GM12878 (cell line): ENCODE measurements around the gene DLD.

Source experiments
- GATAD2B ChIP-seq: fragments of 450-650 bp; conservative IDR thresholded peaks from 2 replicates; pipeline ENCODE4 v1.6.1; 2017; ENCODE audit warnings: low read depth, mild to moderate bottlenecking, moderate library complexity
- KLF5 ChIP-seq: fragments of 450-650 bp; IDR thresholded peaks from 2 replicates; pipeline ENCODE4 v1.6.1; 2014; ENCODE audit warnings: mild to moderate bottlenecking; ENCODE audit not compliant: partially characterized antibody
- SREBF1 ChIP-seq: IDR thresholded peaks from 2 replicates; pipeline ENCODE4 v1.6.1; 2012; ENCODE audit warnings: mild to moderate bottlenecking, low read length
- SUZ12 ChIP-seq: fragments of 200-600 bp; sonication (generic); IDR thresholded peaks from one replicate; pipeline ENCODE4 v1.6.1; 2018; ENCODE audit warnings: antibody characterized with exemption, mild to moderate bottlenecking; ENCODE audit not compliant: unreplicated experiment
- TF ChIP-seq, protein P1 (sequence below): IDR thresholded peaks from 2 replicates; pipeline ENCODE4 v1.6.1; 2011; ENCODE audit warnings: low read depth, mild to moderate bottlenecking, low read length, moderate library complexity, borderline replicate concordance; ENCODE audit errors: extremely low read depth
- TF ChIP-seq, protein P2 (sequence below), 3 experiments: IDR thresholded peaks in 2 of 3; conservative IDR thresholded peaks in 1 of 3; 2 replicates each; pipeline ENCODE4 v1.5.1; 2011; ENCODE audit warnings: low read depth in 3 of 3, low read length in 3 of 3, mild to moderate bottlenecking in 3 of 3, control low read depth in 2 of 3, moderate library complexity in 2 of 3, inconsistent platforms in 1 of 3, mixed read lengths in 1 of 3; ENCODE audit not compliant: control insufficient read depth in 2 of 3, insufficient read depth in 1 of 3; ENCODE audit errors: extremely low read depth in 1 of 3
- TF ChIP-seq, protein P3 (sequence below): IDR thresholded peaks from 2 replicates; pipeline ENCODE4 v1.6.1; 2012; ENCODE audit warnings: low read depth, low read length, improper control_type of control experiment
- TF ChIP-seq, protein P4 (sequence below): IDR thresholded peaks from 2 replicates; pipeline ENCODE4 v1.6.1; 2011; ENCODE audit warnings: low read depth, low read length, improper control_type of control experiment, borderline replicate concordance

DNA sequence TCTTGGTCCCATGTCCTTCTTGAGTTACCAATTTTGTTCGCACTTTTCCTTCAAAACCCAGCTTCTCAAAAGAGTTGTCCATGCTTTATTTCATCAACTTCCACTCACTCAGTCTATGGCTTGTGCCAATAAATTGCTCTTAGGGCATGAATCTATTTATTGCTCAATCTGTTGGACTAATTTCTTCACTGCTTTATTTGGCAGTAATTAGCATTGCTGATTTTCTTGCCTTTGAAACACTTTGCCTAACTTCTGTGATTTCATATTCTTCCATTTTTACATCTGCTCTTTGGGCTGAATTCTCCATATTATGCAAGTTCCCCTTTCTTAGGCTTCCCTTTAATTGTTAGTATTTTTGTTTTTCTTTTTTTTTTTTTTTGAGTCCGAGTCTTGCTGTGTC lies 16.8 kb downstream of the DLD start:
- TF ChIP-seq SUZ12 (no peak), KLF5 (no peak), GATAD2B (no peak), SREBF1 (no peak)
- TF ChIP-seq, protein P1, sequence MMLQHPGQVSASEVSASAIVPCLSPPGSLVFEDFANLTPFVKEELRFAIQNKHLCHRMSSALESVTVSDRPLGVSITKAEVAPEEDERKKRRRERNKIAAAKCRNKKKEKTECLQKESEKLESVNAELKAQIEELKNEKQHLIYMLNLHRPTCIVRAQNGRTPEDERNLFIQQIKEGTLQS: no peak
- TF ChIP-seq, protein P2, sequence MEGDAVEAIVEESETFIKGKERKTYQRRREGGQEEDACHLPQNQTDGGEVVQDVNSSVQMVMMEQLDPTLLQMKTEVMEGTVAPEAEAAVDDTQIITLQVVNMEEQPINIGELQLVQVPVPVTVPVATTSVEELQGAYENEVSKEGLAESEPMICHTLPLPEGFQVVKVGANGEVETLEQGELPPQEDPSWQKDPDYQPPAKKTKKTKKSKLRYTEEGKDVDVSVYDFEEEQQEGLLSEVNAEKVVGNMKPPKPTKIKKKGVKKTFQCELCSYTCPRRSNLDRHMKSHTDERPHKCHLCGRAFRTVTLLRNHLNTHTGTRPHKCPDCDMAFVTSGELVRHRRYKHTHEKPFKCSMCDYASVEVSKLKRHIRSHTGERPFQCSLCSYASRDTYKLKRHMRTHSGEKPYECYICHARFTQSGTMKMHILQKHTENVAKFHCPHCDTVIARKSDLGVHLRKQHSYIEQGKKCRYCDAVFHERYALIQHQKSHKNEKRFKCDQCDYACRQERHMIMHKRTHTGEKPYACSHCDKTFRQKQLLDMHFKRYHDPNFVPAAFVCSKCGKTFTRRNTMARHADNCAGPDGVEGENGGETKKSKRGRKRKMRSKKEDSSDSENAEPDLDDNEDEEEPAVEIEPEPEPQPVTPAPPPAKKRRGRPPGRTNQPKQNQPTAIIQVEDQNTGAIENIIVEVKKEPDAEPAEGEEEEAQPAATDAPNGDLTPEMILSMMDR (IDR thresholded peaks at IDR 0.05 in 2 of 3, conservative IDR thresholded peaks at IDR 0.05 in 1 of 3; ENCODE audit: control insufficient read depth in 2 of 3, extremely low read depth in 1 of 3, insufficient read depth in 1 of 3, low read depth in 3 of 3, low read length in 3 of 3): no peak
- TF ChIP-seq, protein P3, sequence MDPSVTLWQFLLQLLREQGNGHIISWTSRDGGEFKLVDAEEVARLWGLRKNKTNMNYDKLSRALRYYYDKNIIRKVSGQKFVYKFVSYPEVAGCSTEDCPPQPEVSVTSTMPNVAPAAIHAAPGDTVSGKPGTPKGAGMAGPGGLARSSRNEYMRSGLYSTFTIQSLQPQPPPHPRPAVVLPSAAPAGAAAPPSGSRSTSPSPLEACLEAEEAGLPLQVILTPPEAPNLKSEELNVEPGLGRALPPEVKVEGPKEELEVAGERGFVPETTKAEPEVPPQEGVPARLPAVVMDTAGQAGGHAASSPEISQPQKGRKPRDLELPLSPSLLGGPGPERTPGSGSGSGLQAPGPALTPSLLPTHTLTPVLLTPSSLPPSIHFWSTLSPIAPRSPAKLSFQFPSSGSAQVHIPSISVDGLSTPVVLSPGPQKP: no peak
- TF ChIP-seq, protein P4, sequence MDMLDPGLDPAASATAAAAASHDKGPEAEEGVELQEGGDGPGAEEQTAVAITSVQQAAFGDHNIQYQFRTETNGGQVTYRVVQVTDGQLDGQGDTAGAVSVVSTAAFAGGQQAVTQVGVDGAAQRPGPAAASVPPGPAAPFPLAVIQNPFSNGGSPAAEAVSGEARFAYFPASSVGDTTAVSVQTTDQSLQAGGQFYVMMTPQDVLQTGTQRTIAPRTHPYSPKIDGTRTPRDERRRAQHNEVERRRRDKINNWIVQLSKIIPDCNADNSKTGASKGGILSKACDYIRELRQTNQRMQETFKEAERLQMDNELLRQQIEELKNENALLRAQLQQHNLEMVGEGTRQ: no peak
